ENCODE measurements around the gene KDF1.

Gene KDF1, protein sequence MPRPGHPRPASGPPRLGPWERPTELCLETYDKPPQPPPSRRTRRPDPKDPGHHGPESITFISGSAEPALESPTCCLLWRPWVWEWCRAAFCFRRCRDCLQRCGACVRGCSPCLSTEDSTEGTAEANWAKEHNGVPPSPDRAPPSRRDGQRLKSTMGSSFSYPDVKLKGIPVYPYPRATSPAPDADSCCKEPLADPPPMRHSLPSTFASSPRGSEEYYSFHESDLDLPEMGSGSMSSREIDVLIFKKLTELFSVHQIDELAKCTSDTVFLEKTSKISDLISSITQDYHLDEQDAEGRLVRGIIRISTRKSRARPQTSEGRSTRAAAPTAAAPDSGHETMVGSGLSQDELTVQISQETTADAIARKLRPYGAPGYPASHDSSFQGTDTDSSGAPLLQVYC

GRCh38 chr1:26959722-26960624 is at the start of gene KDF1:
Gene KDF1, minus strand, starts transcription at chr1:26960468. Its CDS starts 8,088 bp downstream, at chr1:26952380.
- DNase-seq, result no peak

DNA sequence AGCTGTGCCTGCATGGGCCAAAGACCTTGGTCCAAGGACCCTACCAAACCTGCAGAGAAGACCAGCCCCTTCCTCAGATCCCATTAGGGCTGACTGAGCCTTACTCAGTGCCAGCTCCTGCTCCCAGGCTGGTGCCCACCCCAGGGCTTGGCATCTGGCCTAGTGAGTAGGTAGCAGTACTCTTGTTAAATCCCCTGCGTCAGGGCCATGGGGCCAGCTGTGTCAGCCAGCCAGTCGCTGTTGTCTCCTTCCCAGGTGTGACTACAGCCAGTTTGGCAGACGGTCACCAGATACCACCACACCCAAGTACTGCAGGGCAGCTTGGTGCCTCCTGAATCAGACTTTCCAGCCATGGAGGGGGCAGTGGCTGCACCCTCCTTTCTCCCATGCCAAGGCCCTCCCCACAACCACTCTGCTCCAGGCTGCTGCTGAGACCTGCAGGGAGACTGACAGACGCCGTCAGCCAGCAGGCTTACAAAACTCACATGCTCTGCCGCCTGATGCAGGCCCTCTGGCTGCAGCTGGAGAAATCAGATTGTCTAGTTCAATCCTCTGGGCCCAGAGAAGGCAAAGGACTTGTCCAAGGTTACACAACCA is 49.4 kb upstream of the KDF1 start:
- no peak for DNase-seq

- DNase-seq, result no peak
Observed at GRCh38 chr1:27007909-27008582, 47.8 kb upstream of the KDF1 start.

- DNase-seq, result no peak
Observed at GRCh38 chr1:27006683-27007082, 46.4 kb upstream of the KDF1 start.

DNA sequence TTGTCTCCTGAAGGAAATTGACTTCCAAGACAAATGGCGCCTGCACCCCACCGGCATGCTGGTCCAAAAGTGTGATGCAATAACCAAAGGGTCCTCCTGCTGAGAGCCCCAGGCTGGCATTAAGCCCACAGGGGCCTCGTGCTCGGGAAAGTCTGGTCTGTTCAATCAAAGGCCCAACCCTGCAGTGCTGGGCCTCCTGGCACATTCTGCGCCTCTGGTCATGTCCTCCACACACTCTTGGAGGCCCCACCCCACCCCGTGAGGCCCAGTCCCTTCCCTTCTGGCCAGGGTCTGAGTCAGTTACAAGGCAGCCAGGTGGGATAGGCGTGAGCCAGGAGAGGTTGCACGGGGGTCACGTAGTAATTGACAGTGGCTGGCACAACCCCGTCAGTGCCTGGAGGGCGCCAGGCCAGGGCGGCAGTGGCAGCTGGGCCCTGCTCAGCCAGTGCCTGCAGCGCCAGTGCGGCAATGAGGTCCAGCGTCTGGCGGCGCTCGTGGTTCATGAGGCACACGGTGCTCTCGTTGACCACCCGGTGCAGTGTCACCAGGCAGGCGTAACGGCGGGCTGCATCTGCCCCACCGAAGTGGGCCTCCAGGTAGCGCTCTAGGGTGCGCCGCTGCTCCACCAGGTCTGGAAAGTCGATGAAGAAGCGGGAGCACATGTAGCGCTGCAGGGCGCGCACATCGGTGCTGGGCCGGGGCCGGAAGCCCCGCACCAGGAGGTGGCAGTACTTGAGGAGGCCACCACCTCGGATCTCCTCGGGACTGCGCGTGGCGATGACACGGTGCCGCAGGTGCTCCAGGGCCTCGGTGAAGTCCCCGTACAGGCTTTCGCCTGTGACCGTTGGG is 45.6 kb upstream of the KDF1 start:
- no peak for DNase-seq

DNA sequence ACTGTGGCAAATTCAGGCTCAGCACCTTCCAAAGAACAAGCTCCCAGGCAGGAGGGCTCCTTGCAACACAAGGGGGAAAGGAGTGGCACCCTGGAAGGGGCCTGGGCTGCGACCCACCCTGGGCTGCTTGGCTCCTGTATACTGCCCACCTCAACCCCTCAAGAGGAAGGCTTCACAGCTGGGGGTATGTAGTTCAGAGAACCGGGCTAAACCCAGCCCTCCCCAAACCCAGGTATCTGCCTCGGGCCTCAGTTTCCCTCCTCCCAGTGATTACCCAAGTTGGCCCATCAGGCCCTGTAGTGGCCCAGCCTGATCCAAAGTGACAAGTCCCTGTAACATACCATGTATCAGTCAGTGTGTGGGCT is 44.9 kb upstream of the KDF1 start:
- DNase-seq, result no peak

DNA sequence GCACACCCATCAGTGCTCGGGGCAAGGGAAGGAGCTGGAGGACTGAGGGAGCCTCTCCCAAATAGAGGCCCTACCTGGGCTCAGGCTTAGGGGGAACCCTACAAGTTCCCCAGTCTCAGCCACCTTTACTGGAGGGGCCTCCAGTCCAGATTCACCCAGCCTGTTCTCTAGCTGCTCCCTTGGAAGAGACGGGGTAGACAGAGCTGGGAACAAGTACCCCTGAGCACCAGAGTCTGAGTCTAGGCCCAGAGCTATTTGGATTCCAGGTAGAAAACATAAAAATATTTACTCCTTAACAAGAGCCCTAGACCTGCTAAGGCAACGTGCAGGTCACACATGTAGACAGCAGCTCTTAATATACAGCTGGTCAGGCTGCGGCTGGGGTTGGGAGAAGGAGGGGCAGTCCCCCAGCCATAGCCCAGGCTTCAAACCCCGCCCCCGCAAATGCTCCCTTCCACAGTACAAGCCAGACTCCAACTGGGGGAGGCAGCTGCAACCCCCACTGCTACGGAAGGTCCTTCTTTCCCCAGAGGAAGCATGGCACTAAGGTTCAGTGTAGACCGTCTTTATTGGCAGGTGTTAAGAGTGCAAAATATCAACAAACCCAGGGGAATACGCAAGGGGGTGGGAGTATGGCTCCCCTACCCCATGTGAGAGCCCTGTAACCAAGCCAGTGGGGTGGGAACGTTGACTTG is 44.4 kb upstream of the KDF1 start:
- DNase-seq, result no peak

DNA sequence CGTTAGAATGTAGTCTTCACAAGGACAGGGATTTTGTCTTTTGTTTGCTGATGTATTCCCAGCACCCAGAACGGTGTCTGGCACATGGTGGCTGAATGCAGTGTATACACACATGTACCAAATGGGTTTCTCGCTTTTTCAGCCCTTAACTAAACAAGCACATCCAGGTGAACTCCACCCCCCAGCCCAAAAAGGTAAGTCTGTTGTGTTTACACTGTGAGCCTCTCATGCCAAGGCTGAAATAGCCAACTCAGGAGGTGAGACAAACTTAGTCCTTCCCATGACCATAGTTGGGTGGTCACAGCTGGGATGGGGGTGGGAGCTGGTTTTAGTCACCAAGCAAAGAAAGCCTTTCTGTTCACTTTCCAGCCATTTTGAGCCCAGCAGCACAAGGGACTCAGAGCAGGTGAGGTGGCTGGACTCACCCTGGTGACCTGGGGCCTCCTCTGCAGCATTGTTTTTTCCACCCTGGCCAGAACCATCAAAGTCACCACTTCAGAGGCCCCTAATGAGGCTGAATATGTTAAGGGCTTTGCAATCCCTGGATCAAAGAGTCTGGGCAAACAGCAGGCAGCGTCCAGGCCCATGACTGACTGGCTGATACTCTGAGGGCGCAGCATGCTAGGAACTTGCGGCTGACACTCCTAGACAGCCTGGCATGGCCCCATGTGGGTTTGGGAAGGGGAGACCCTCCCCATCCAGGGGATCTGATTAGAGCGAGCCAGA is 43.6 kb upstream of the KDF1 start:
- no peak for DNase-seq

DNA sequence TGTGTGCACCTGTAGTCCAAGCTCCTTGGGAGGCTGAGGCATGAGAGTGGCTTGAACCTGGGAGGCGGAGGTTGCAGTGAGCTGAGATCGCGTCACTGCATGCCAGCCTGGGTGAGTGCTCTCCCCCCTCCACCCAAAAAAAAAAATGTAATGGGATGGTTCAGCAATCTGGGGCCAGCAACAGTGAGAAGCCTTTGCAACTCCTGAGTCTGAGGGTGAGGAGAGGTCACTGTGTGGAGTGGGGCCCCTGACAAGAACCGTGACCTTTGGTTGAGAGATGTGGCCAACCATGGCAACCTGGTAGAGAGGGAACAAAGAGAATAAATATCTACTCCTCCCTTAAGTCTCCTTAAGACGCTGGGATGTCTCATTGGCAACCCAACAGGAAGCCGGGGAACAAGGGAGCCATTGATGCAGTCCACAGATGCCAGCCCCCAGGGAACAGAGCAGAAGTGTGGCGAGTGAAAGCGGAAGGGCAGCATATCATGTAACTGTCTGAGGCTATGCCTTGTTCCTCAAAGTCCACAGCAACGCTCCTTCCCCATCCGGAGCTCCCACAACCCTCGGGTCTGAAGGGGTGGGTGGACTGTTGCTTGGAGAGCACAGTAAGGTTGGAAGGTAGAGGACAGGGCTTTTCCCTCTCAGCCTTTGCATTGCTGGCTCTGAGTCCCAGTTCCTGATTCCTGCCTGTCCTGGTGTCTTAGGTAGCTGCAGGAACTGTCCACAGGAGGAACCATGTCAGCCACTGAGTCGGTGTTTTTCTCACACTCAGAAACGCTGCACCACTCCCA is 41.5 kb upstream of the KDF1 start:
- no peak for DNase-seq

GRCh38 chr1:27000817-27001460 is 40.7 kb upstream of the KDF1 start:
- DNase-seq, result no peak

GRCh38 chr1:27000090-27000816 is 40.0 kb upstream of the KDF1 start:
- DNase-seq, result no peak

DNA sequence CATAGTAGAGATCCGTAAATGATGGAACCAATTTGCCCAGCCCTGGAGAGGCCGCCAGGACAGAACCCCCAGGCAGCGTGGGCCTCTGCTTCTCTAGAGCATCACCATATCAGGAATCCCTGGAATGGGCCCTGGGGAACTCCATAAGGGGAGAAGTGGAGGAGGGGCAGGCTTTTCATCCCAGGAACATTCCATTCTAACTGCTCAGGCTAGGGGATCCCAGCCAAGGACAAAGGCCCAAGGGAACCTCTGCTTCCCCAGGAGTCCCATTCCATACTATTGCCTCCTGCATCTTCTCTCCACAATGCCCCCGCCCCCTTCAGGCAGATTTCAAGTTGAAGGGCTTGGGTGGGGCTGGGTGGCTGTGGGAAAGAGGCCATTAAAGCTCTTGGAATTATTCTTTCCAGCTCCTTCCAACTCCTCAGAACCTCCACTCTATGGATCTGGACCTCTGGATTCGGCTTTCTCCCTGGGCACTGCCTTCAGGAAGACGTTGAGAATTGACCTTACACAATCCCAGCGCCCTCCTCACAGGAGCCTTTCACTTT is 39.2 kb upstream of the KDF1 start:
- peak; percentile 95 for DNase-seq

DNA sequence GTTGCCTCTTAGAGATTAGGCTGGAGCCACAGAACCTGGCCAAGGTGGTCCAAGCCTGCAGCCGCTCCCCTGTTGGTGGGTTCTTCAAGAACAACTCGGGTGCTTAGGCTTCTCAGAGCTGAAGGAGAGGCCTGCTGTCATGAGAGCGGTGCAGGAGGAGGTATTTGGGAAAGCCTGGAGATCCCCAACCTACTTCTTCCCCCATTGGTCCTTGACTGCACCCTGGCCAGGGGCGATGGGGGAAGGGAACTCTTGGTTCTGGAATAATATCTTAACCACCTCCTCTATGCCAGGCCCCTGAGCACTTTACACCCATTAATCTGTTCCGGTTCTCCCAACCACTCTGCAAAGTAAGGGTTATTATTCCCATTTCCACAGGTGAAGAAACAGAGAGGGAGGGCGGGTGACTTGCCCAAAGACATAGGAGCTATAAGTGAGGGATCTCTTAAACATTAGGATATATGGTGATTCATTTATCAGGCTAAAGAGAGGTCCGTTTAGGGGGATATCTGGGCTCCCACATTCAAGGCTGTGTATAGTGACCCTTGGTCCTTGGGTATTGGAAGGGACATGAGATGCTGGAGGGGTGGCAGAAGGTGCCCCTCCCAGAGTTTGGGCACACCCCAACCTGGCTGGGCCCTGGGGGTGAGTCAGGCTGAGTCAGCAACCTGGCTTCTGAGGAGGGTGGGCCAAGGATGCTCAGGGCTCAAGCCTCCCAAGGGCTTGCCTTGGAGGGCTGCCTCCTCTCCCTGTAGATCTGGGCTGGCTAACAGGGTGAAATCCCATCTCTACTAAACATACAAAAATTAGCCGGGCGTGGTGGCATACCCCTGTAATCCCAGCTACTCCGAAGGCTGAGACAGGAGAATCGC is 38.4 kb upstream of the KDF1 start:
- DNase-seq, result no peak

GRCh38 chr1:26996665-26997064 is 36.4 kb upstream of the KDF1 start:
- no peak for DNase-seq

DNA sequence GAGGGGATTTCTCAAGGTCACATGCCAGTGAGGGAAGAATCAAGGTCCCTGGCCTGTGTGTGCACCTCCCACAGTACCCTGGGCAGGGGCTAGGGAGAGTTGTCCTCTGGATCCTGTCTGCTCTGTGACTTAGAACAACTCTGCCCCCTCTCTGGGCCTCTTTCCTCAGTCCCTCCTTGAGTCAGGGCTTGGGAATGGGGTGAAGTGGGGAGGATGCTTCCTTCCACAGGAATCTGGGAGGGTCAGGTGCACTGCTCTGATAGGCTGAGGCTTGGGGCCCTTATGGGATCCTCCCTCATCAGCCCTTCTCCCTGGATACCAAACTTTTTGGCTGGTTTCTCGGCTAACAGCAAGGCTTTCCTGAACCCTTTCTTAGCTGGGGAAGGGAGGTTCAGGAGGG is 35.8 kb upstream of the KDF1 start:
- no peak for DNase-seq

- DNase-seq, result no peak
Observed at GRCh38 chr1:26994787-26995517, 34.7 kb upstream of the KDF1 start.
